ENCODE data around the gene TTC38.
"Not testable (repeated sequence)": the region's sequence is repeated elsewhere in the genome, so short reads cannot be mapped to it uniquely, and the experiment has no call there.

The TTC38 gene

DNA sequence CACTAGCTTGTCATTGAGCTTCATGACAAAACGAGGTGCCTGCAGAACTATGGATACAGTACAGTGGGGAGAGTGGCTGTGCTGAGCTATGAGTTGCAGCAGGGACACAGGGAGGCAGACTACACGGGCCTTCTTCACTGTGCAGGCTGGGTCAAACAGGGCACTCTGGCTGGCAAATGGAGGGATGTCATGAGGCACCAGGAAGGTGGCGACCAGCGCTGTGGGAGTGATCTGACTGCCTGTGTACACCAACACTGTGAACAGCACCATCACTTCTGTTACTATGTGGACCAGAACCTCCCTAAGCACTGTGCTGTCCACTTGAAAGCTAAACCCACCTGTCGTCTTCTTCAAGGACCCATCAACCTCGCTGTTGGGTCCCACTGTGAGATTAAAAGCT, 7.8 kb upstream of the TTC38 start:
- Histone ChIP-seq H3K4me3 (ENCODE audit: insufficient read depth, low read depth, low read length, poor library complexity, severe bottlenecking) (no peak overlapping the region), H3K27ac (ENCODE audit: insufficient read depth, low read length, poor library complexity, severe bottlenecking) (no peak overlapping the region)

DNA sequence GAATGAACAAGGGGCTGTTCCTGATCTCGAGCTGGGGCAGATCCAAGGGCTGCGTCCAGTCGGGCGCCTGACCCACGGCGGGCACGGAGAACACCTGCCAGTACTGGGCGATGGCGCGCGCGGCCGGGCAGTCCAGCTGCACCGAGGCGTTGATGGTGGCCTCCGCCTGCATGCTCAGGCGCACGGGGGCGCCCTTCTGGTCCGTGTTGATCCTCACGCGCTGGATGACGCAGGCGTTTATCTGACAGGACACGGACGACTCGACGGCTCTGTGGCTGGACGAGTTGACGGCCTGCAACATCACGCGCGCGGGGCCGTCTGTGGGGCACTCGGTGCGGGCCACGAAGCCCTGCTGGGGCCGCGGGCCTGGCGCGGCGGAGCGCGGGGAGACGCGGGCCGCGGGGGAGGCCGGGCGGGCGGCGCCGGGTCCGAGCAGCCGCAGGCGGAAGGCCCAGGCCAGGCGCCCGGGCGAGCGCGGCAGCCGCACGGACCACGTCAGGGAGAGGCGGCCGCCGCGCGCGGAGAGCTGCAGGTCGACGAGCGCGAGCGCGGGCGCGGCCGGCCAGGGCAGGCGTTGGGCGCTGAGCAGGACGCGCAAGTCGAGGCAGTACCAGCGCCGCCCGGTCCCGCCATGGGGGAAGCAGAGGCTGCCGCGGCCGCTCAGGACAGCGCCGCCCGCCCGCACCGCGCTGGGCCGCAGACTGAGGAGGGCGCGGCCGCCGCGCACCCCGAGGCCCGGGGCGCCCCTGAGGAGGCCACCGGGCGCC, 5.2 kb upstream of the TTC38 start:
- no peak overlapping the region for H3K4me3 ChIP-seq (ENCODE audit: insufficient read depth, low read depth, low read length, poor library complexity, severe bottlenecking)
- no peak for DNase-seq
- peaks cover 4% of the 10 kb centered on the region for H3K4me1 ChIP-seq (ENCODE audit: control insufficient read depth, insufficient read depth, low read length, poor library complexity, severe bottlenecking)
- peaks cover 9% of the 10 kb centered on the region for H3K27me3 ChIP-seq (replicated peaks; ENCODE audit: control insufficient read depth, insufficient read depth, low read length, poor library complexity, severe bottlenecking)
- H3K27ac ChIP-seq (ENCODE audit: insufficient read depth, low read length, poor library complexity, severe bottlenecking): no peak overlapping the region
- no peaks in the 10 kb centered on the region for H3K36me3 ChIP-seq (ENCODE audit: control insufficient read depth, insufficient read depth, low read length)
- H3K9me3 ChIP-seq (ENCODE audit: control insufficient read depth, low read length): no peaks in the 10 kb centered on the region

More for the DNA sequence above, 7.8 kb upstream of the TTC38 start:
- no peak for DNase-seq
- Histone ChIP-seq H3K4me1 (ENCODE audit: control insufficient read depth, insufficient read depth, low read length, poor library complexity, severe bottlenecking) (no peaks in the 10 kb centered on the region), H3K27me3 (replicated peaks; ENCODE audit: control insufficient read depth, insufficient read depth, low read length, poor library complexity, severe bottlenecking) (peaks cover 9% of the 10 kb centered on the region), H3K36me3 (ENCODE audit: control insufficient read depth, insufficient read depth, low read length) (no peaks in the 10 kb centered on the region), H3K9me3 (ENCODE audit: control insufficient read depth, low read length) (no peaks in the 10 kb centered on the region)

DNA sequence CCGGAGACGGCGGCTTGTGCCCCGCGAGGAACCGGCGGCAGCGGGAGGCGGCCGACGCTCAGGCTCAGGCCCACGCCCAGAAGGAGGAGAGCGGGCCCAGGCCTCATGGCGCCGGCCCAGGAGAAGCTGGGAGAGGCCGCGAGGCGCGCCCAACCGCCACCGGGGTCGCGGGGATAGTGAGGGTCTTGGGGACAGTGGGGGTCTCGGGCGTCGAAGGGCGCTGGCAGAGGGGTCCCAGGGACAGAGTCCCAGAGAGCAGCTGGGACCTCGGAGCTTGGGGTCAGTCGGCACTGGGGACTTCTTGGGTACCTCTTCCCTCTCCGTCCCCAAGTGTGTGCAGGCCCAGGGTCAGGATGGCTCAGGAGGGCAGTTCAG, 4.6 kb upstream of the TTC38 start, which contains the start of gene PKDREJ:
Gene PKDREJ (minus strand): TSS at position 128 of the 375 bp plus-strand sequence. CDS start 21 bp downstream, at position 107.
- Histone ChIP-seq H3K9me3 (ENCODE audit: control insufficient read depth, low read length) (no peaks in the 10 kb centered on the region), H3K4me3 (ENCODE audit: insufficient read depth, low read depth, low read length, poor library complexity, severe bottlenecking) (no peak within 1 kb of the TSS)
- DNase-seq: no peak

DNA sequence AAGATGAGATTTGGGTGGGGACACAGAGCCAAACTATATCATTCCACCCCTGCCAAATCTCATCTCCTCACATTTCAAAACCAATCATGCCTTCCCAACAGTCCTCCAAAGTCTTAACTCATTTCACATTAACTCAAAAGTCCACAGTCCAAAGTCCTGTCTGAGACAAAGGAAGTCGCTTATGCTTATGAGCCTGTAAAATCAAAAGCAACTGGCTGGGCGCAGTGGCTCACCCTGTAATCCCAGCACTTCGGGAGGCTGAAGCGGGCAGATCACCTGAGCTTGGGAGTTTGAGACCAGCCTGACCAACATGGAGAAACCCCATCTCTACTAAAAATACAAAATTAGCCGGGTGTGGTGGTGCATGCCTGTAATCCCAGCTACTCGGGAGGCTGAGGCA, 3.3 kb upstream of the TTC38 start:
- H3K4me3 ChIP-seq (ENCODE audit: insufficient read depth, low read depth, low read length, poor library complexity, severe bottlenecking); H3K36me3 ChIP-seq (ENCODE audit: control insufficient read depth, insufficient read depth, low read length); H3K9me3 ChIP-seq (ENCODE audit: control insufficient read depth, low read length); H3K27me3 ChIP-seq (replicated peaks; ENCODE audit: control insufficient read depth, insufficient read depth, low read length, poor library complexity, severe bottlenecking); DNase-seq; H3K4me1 ChIP-seq (ENCODE audit: control insufficient read depth, insufficient read depth, low read length, poor library complexity, severe bottlenecking); H3K27ac ChIP-seq (ENCODE audit: insufficient read depth, low read length, poor library complexity, severe bottlenecking): not testable (repeated sequence)

More for the DNA sequence above, 4.6 kb upstream of the TTC38 start, which contains the start of gene PKDREJ:
- Histone ChIP-seq H3K36me3 (ENCODE audit: control insufficient read depth, insufficient read depth, low read length) (no peaks in the 10 kb centered on the region), H3K27me3 (replicated peaks; ENCODE audit: control insufficient read depth, insufficient read depth, low read length, poor library complexity, severe bottlenecking) (peaks cover 9% of the 10 kb centered on the region), H3K4me1 (ENCODE audit: control insufficient read depth, insufficient read depth, low read length, poor library complexity, severe bottlenecking) (peaks cover 7% of the 10 kb centered on the region), H3K27ac (ENCODE audit: insufficient read depth, low read length, poor library complexity, severe bottlenecking) (no peak within 1 kb of the TSS)

DNA sequence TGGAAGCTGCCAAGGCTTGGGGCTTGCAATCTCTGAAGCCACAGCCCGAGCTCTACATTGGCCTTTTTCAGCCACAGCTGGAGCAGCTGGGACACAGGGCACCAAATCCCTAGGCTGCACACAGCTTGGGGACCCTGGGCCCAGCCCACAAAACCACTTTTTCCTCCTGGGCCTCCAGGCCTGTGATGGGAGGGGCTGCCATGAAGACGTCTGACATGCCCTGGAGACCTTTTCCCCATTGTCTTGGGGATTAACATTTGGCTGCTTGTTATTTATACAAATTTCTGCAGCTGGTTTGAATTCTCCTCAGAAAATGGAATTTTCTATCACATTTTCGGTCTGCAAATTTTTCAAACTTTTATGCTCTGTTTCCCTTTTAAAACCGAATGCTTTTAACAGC, 2.2 kb upstream of the TTC38 start:
- H3K4me3 ChIP-seq (ENCODE audit: insufficient read depth, low read depth, low read length, poor library complexity, severe bottlenecking); H3K36me3 ChIP-seq (ENCODE audit: control insufficient read depth, insufficient read depth, low read length); DNase-seq; H3K4me1 ChIP-seq (ENCODE audit: control insufficient read depth, insufficient read depth, low read length, poor library complexity, severe bottlenecking); H3K9me3 ChIP-seq (ENCODE audit: control insufficient read depth, low read length); H3K27ac ChIP-seq (ENCODE audit: insufficient read depth, low read length, poor library complexity, severe bottlenecking); H3K27me3 ChIP-seq (replicated peaks; ENCODE audit: control insufficient read depth, insufficient read depth, low read length, poor library complexity, severe bottlenecking): not testable (repeated sequence)

DNA sequence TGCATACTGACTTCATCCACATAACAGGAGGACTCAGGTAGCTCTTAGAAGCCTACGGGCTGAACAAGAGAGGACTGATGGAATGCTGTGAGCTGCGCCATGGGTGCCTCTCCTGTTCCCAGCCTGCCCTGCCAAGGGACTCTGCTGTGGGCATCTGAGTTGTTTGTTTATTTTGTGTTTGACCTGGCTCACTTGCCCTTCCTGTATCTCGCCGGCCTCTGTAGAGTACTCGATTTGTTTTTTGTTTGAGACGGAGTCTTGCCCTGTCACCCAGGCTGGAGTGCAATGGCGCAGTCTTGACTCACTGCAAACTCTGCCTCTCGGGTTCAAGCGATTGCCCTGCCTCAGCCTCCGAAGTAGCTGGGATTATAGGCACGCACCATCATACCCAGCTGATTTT, 1.8 kb downstream of the TTC38 start:
- no peaks in the 10 kb centered on the region for H3K27me3 ChIP-seq (replicated peaks; ENCODE audit: control insufficient read depth, insufficient read depth, low read length, poor library complexity, severe bottlenecking)
- DNase-seq: no peak
- H3K27ac ChIP-seq (ENCODE audit: insufficient read depth, low read length, poor library complexity, severe bottlenecking): no peak overlapping the region
- no peak overlapping the region for H3K4me3 ChIP-seq (ENCODE audit: insufficient read depth, low read depth, low read length, poor library complexity, severe bottlenecking)
- H3K9me3 ChIP-seq (ENCODE audit: control insufficient read depth, low read length): no peaks in the 10 kb centered on the region
- peaks cover 8% of the 10 kb centered on the region for H3K4me1 ChIP-seq (ENCODE audit: control insufficient read depth, insufficient read depth, low read length, poor library complexity, severe bottlenecking)
- no peaks in the 10 kb centered on the region for H3K36me3 ChIP-seq (ENCODE audit: control insufficient read depth, insufficient read depth, low read length)

DNA sequence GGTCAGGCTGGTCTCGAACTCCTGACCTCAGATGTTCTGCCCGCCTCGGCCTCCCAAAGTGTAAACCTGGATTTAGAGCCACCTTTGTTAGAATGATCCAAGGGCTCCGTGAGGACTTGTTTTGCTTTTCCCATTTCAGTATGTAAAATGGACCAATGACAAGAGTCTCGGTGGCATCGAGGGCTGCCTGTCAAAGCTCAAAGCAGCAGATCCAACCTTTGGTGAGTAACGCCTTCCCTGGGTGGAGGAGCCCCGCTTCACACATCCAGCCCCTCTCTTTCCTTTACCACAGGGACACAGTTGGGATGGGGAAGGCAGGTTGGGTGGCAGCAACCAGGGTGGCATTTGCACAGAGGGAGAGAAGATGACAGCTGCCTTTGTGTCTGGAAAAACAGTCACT, 4.4 kb downstream of the TTC38 start:
- DNase-seq: no peak
- Histone ChIP-seq H3K27ac (ENCODE audit: insufficient read depth, low read length, poor library complexity, severe bottlenecking) (no peak overlapping the region), H3K9me3 (ENCODE audit: control insufficient read depth, low read length) (no peaks in the 10 kb centered on the region), H3K4me1 (ENCODE audit: control insufficient read depth, insufficient read depth, low read length, poor library complexity, severe bottlenecking) (peaks cover 8% of the 10 kb centered on the region), H3K27me3 (replicated peaks; ENCODE audit: control insufficient read depth, insufficient read depth, low read length, poor library complexity, severe bottlenecking) (no peaks in the 10 kb centered on the region), H3K36me3 (ENCODE audit: control insufficient read depth, insufficient read depth, low read length) (peaks cover 6% of the 10 kb centered on the region), H3K4me3 (ENCODE audit: insufficient read depth, low read depth, low read length, poor library complexity, severe bottlenecking) (no peak overlapping the region)

DNA sequence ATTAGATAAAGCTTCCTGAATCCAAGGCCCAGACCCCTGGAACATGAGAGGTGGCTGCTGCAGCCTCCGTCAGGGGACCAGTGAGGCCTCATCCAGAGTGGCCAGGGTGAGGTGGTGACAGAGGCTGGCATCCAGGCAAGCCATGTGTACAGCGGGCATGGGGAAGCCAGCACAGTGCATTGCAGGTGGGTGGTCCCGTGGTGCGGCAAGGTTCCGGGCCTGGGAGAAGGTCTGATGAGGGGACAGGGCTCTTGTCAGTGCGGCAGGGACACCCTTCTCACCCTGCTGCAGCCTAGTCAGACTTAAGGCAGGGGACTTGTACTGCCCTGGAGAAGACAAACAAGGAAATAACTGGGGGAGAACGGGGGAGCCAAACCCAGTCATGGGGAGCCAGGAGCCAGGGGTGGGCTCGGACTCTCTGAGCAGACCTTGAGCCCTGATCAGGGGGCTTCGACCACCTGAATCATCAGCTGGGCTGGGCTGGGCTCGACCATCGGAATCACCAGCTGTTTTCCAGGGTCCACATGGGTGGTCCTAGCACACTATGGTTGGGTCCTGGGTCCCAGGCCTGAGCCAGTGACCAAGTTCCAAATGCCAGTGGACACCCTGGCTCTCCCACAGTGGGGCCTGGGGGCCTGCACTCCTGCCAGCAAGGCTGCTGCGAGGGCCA, 5.1 kb downstream of the TTC38 start:
- H3K36me3 ChIP-seq (ENCODE audit: control insufficient read depth, insufficient read depth, low read length): peaks cover 6% of the 10 kb centered on the region
- H3K9me3 ChIP-seq (ENCODE audit: control insufficient read depth, low read length): no peaks in the 10 kb centered on the region
- H3K27me3 ChIP-seq (replicated peaks; ENCODE audit: control insufficient read depth, insufficient read depth, low read length, poor library complexity, severe bottlenecking): no peaks in the 10 kb centered on the region
- peaks cover 5% of the 10 kb centered on the region for H3K4me1 ChIP-seq (ENCODE audit: control insufficient read depth, insufficient read depth, low read length, poor library complexity, severe bottlenecking)
- DNase-seq: no peak
- H3K4me3 ChIP-seq (ENCODE audit: insufficient read depth, low read depth, low read length, poor library complexity, severe bottlenecking): no peak overlapping the region
- no peak overlapping the region for H3K27ac ChIP-seq (ENCODE audit: insufficient read depth, low read length, poor library complexity, severe bottlenecking)

DNA sequence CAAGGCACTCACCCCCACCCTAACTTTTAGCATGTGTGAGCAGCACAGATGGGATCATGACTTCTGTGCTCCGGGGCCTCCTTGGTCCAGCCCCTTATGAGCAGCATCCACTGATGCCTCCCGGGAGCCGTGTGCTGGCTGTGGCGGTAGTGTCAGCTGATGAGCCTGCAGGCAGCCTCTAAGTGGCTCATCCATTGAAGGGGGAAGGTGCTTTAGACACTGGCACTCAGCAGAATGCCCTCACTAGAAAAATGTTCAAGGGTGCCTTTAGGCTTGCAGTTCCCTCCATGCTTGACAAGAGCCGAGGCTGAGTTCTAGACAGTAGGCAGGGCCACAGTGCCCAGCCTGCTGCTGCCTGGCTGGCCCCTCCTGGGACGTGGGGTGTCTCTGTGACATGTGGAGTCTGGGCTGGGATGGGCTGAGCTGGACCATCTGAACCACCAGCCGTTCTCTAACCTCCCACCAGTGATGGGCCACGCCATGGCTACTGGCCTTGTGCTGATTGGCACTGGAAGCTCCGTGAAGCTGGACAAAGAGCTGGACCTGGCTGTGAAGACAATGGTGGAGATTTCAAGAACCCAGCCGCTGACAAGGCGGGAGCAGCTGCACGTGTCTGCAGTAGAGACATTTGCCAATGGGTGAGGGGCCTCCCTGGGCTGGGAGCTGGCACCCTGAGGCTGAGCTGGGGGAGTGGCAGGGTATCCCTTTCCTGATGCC, 5.8 kb downstream of the TTC38 start:
- Histone ChIP-seq H3K4me1 (ENCODE audit: control insufficient read depth, insufficient read depth, low read length, poor library complexity, severe bottlenecking) (no peaks in the 10 kb centered on the region), H3K4me3 (ENCODE audit: insufficient read depth, low read depth, low read length, poor library complexity, severe bottlenecking) (no peak overlapping the region), H3K9me3 (ENCODE audit: control insufficient read depth, low read length) (no peaks in the 10 kb centered on the region), H3K36me3 (ENCODE audit: control insufficient read depth, insufficient read depth, low read length) (peaks cover 10% of the 10 kb centered on the region), H3K27me3 (replicated peaks; ENCODE audit: control insufficient read depth, insufficient read depth, low read length, poor library complexity, severe bottlenecking) (no peaks in the 10 kb centered on the region), H3K27ac (ENCODE audit: insufficient read depth, low read length, poor library complexity, severe bottlenecking) (no peak overlapping the region)
- DNase-seq: no peak

DNA sequence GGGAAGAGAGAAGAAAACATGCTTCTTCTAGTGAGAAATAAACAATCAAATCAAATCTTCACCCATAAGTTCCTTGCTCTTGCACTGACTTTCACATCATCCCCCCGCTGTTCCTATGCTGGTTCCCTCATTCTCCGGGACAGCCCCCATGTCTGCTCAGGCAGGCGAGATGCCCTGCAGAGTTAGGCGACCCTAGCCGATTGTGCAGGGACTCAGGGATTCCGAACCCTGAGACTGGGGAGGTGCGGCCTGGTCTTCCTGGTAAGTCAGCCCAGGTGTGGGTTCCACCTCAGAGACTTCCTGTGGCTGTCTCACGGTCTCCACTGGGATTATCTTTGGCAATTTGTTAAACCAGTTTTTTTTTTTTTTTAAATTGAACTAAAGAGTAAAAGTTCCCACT, 6.6 kb downstream of the TTC38 start:
- no peaks in the 10 kb centered on the region for H3K4me1 ChIP-seq (ENCODE audit: control insufficient read depth, insufficient read depth, low read length, poor library complexity, severe bottlenecking)
- no peak overlapping the region for H3K4me3 ChIP-seq (ENCODE audit: insufficient read depth, low read depth, low read length, poor library complexity, severe bottlenecking)
- no peaks in the 10 kb centered on the region for H3K27me3 ChIP-seq (replicated peaks; ENCODE audit: control insufficient read depth, insufficient read depth, low read length, poor library complexity, severe bottlenecking)
- DNase-seq: no peak
- no peak overlapping the region for H3K27ac ChIP-seq (ENCODE audit: insufficient read depth, low read length, poor library complexity, severe bottlenecking)
- no peaks in the 10 kb centered on the region for H3K9me3 ChIP-seq (ENCODE audit: control insufficient read depth, low read length)
- peaks cover 12% of the 10 kb centered on the region for H3K36me3 ChIP-seq (ENCODE audit: control insufficient read depth, insufficient read depth, low read length)

Measured in effector memory CD4-positive, alpha-beta T cell (primary cell).